IMR-90 (cell line): ENCODE measurements around the gene ILRUN. TPM values are rescaled to one million over a fixed set of nuclear protein-coding genes. Genes with fewer than 3 reads are reported as not detected.

Experiments
- ATAC-seq: fragments of 200-7000 bp; cut with Tn5 transposase; 2 replicates; pipeline ENCODE4 v1.9.1; 2020; ENCODE audit warnings: low read depth, mild to moderate bottlenecking, moderate library complexity
- BruUV-seq: library from RNA; stranded (reverse); fragments of 400-500 nt; replicated peaks from 2 replicates; lab custom pipeline; 2021; lab: Mats Ljungman, UMichigan
- CTCF ChIA-PET: fragments of 300-600 bp; formaldehyde crosslinking; extraction: SDS; loops from one replicate; lab custom pipeline; 2021; ENCODE audit warnings: antibody characterized with exemption; lab: Yijun Ruan, JAX
- POLR2A ChIA-PET: fragments of 300-600 bp; sonication (Branson Sonifier 250); formaldehyde crosslinking; loops from one replicate; lab custom pipeline; 2022; ENCODE audit warnings: antibody characterized with exemption; ENCODE audit not compliant: unreplicated experiment; lab: Charles Lee
- DNase-seq: peaks from one replicate; pipeline ENCODE4 v3.0.0; 2013
- H2AFZ ChIP-seq: replicated peaks from 2 replicates; pipeline ENCODE3; 2013; ENCODE audit warnings: low read length, mild to moderate bottlenecking; ENCODE audit not compliant: poor library complexity
- H2AK5ac ChIP-seq: 2 replicates; pipeline ENCODE4 v1.6.1; 2013; ENCODE audit warnings: low read depth, low read length, inconsistent platforms
- H2AK9ac ChIP-seq: replicated peaks from 2 replicates; pipeline ENCODE3; 2013; ENCODE audit warnings: mild to moderate bottlenecking, low read depth, low read length, moderate library complexity; ENCODE audit not compliant: poor library complexity
- H2BK120ac ChIP-seq: 2 replicates; pipeline ENCODE4 v1.6.1; 2013; ENCODE audit warnings: low read depth, low read length, inconsistent platforms
- H2BK15ac ChIP-seq: 3 replicates; pipeline ENCODE4 v1.6.1; 2013; ENCODE audit warnings: low read depth, low read length, inconsistent platforms
- H2BK20ac ChIP-seq: 2 replicates; pipeline ENCODE4 v1.6.1; 2013; ENCODE audit warnings: low read depth, mild to moderate bottlenecking, inconsistent platforms, low read length, moderate library complexity
- H2BK5ac ChIP-seq: 2 replicates; pipeline ENCODE4 v1.6.1; 2013; ENCODE audit warnings: mild to moderate bottlenecking, low read depth, low read length, inconsistent platforms; ENCODE audit not compliant: poor library complexity, severe bottlenecking
- H3K14ac ChIP-seq: replicated peaks from 2 replicates; pipeline ENCODE4 v1.6.1; 2013; ENCODE audit warnings: low read depth, low read length, inconsistent platforms
- H3K18ac ChIP-seq: 2 replicates; pipeline ENCODE4 v1.6.1; 2013; ENCODE audit warnings: low read depth, low read length, control low read depth
- H3K23ac ChIP-seq: 2 replicates; pipeline ENCODE4 v1.6.1; 2013; ENCODE audit warnings: low read depth, low read length, inconsistent platforms
- H3K27ac ChIP-seq: 2 replicates; pipeline ENCODE4 v1.5.1; 2013; ENCODE audit warnings: mild to moderate bottlenecking, control low read depth, low read length; ENCODE audit not compliant: insufficient read depth
- H3K27me3 ChIP-seq: 2 replicates; pipeline ENCODE4 v1.6.1; 2013; ENCODE audit warnings: low read length; ENCODE audit not compliant: control insufficient read depth, insufficient read depth
- H3K36me3 ChIP-seq: 2 replicates; pipeline ENCODE4 v1.6.1; 2013; ENCODE audit warnings: low read length, mixed read lengths; ENCODE audit not compliant: control insufficient read depth, insufficient read depth
- H3K4ac ChIP-seq: 2 replicates; pipeline ENCODE4 v1.6.1; 2013; ENCODE audit warnings: low read depth, low read length, inconsistent platforms
- H3K4me1 ChIP-seq: 2 replicates; pipeline ENCODE4 v1.6.1; 2013; ENCODE audit warnings: low read length, mixed read lengths; ENCODE audit not compliant: control insufficient read depth, insufficient read depth
- H3K4me2 ChIP-seq: 2 replicates; pipeline ENCODE4 v1.6.1; 2013; ENCODE audit warnings: low read depth, mild to moderate bottlenecking, control low read depth, low read length, moderate library complexity
- H3K4me3 ChIP-seq: 2 replicates; pipeline ENCODE4 v1.5.1; 2013; ENCODE audit warnings: low read depth, mild to moderate bottlenecking, control low read depth, low read length, moderate library complexity; ENCODE audit not compliant: insufficient read depth
- H3K56ac ChIP-seq: 2 replicates; pipeline ENCODE4 v1.6.1; 2013; ENCODE audit warnings: low read length, inconsistent platforms; ENCODE audit not compliant: insufficient read depth; ENCODE audit errors: extremely low read depth
- H3K79me1 ChIP-seq, 2 experiments: 2 replicates each; pipeline ENCODE4 v1.6.1; 2013; ENCODE audit warnings: low read length in 2 of 2, inconsistent platforms in 1 of 2, low read depth in 1 of 2
- H3K9ac ChIP-seq: 2 replicates; pipeline ENCODE4 v1.6.1; 2013; ENCODE audit warnings: low read depth, low read length, control low read depth
- H3K9me1 ChIP-seq: 2 replicates; pipeline ENCODE4 v1.6.1; 2013; ENCODE audit warnings: low read length, inconsistent platforms; ENCODE audit not compliant: insufficient read depth
- H3K9me3 ChIP-seq: 2 replicates; pipeline ENCODE4 v1.6.1; 2013; ENCODE audit warnings: low read length; ENCODE audit not compliant: control insufficient read depth, insufficient read depth
- H4K20me1 ChIP-seq: 2 replicates; pipeline ENCODE4 v1.6.1; 2013; ENCODE audit warnings: low read length, inconsistent platforms; ENCODE audit not compliant: insufficient read depth
- H4K5ac ChIP-seq: 2 replicates; pipeline ENCODE4 v1.6.1; 2013; ENCODE audit warnings: mild to moderate bottlenecking, low read depth, low read length, control low read depth
- H4K8ac ChIP-seq, 2 experiments: 2 replicates each; pipeline ENCODE4 v1.6.1; 2013; ENCODE audit warnings: low read depth in 2 of 2, low read length in 2 of 2, control low read depth in 1 of 2, inconsistent platforms in 1 of 2
- H4K91ac ChIP-seq: 2 replicates; pipeline ENCODE4 v1.6.1; 2013; ENCODE audit warnings: low read depth, low read length, inconsistent platforms; ENCODE audit not compliant: insufficient read depth
- CHD1 ChIP-seq: IDR thresholded peaks from 2 replicates; pipeline ENCODE4 v1.6.1; 2012; ENCODE audit warnings: low read depth, low read length, improper control_type of control experiment
- MAFK ChIP-seq: IDR thresholded peaks from 2 replicates; pipeline ENCODE4 v1.6.1; 2012; ENCODE audit warnings: low read depth, low read length, improper control_type of control experiment
- MAZ ChIP-seq: IDR thresholded peaks from 2 replicates; pipeline ENCODE4 v1.6.1; 2012; ENCODE audit warnings: low read depth, mild to moderate bottlenecking, low read length, improper control_type of control experiment, moderate library complexity, borderline replicate concordance
- NFE2L2 ChIP-seq: fragments of 150-350 bp; IDR thresholded peaks from 2 replicates; pipeline ENCODE4 v1.6.1; 2016; ENCODE audit warnings: low read depth, mild to moderate bottlenecking, low read length
- RFX5 ChIP-seq: IDR thresholded peaks from 2 replicates; pipeline ENCODE4 v1.8.0; 2012; ENCODE audit warnings: low read depth, mild to moderate bottlenecking, low read length, moderate library complexity
- WGBS, 2 experiments: methylation state at CpG; one replicate each; pipeline versions ENCODE4 v1.1.5 to v1.1.7; 2013; ENCODE audit warnings: missing lambda C conversion rate in 2 of 2; ENCODE audit not compliant: insufficient read length in 1 of 2; ENCODE audit errors: extremely low coverage in 2 of 2; 5-methylcytosine and 5-hydroxymethylcytosine counted together
- dilution Hi-C: fragments of 300-500 bp; cut with HindIII; formaldehyde crosslinking; loops from one replicate; pipeline ENCODE4 v1.14.3; 2018; ENCODE audit warnings: low sequenced_read_pairs; ENCODE audit not compliant: unreplicated experiment
- in situ Hi-C: fragments of 300-500 bp; cut with MboI; formaldehyde crosslinking; loops from 3 replicates; pipeline ENCODE4 v1.14.3; 2019; ENCODE audit warnings: low sequenced_read_pairs, inconsistent platforms, mixed read lengths
- intact Hi-C: fragments of 100-400 bp; cut with micrococcal nuclease; formaldehyde crosslinking; loops from 2 replicates; pipeline ENCODE4 v1.10.0; 2022
- polyA plus RNA-seq, 3 experiments: library from polyadenylated mRNA; depleted of rRNA; stranded (reverse); fragments of >200 nt; gene quantifications; 2 replicates each; pipeline ENCODE4 v1.2.3, GENCODE V29; 2012; ENCODE audit warnings: low replicate concordance in 1 of 3
- total RNA-seq: library from RNA; depleted of rRNA; stranded (reverse); fragments of >200 nt; gene quantifications from 2 replicates; pipeline ENCODE4 v1.2.3, GENCODE V29; 2012

The ILRUN gene
- total and polyA plus RNA-seq, 2 of the 4 experiments (the other 2 are of a cell fraction), result 25.4 to 29.9 TPM

DNA sequence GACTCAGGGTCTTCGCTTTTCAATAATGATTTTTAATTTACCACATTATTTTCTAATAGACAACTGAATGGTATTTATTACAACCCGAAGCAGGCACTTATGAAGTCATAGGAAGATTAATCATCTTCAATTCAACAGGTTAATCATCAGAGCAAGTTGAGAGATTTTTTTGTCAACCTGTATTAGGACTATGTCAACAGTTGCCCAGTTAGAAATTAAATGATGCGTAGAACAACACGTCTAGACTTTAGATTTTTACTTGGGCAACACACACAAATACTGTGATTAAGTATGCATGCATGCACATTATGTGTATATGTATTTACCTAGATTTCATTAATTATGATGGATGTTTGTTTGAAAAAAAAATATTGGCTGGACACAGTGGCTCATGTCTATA is 4.3 kb downstream of the ILRUN start:
- in situ Hi-C loops (no loop called here), dilution Hi-C loops (no loop called here), intact Hi-C loops (no loop called here)
- WGBS, 2 experiments, result no CpG with 5 or more reads among the region's 4 CpGs
- no TSS peak for BruUV-seq
- H2AK9ac ChIP-seq, result no peak overlapping the region
- ChIA-PET POLR2A (no interaction called here), CTCF (no interaction called here)
- no peak overlapping the region for H4K91ac ChIP-seq
- peaks cover 20 to 78% of the 10 kb centered on the region in 2 experiments for H3K79me1 ChIP-seq
- no peak overlapping the region for H3K9ac ChIP-seq
- H3K23ac ChIP-seq, result no peak overlapping the region
- H3K4ac ChIP-seq, result no peak overlapping the region
- H2AK5ac ChIP-seq, result no peak overlapping the region
- ATAC-seq (no peak), DNase-seq (no peak)
- no peak overlapping the region for H3K18ac ChIP-seq
- no peak overlapping the region for H2BK20ac ChIP-seq
- no peak overlapping the region for H4K5ac ChIP-seq
- no peak overlapping the region for H2BK5ac ChIP-seq
- no peak overlapping the region for H3K56ac ChIP-seq
- H3K9me3 ChIP-seq, result no peaks in the 10 kb centered on the region
- no peak overlapping the region for H2BK120ac ChIP-seq
- H3K4me3 ChIP-seq, result no peak overlapping the region
- no peak for TF ChIP-seq RFX5
- TF ChIP-seq NFE2L2, result no peak
- TF ChIP-seq CHD1, result no peak
- TF ChIP-seq MAZ, result no peak
- no peak for TF ChIP-seq MAFK
- H3K36me3 ChIP-seq, result no peaks in the 10 kb centered on the region
- H4K8ac ChIP-seq, result no peak overlapping the region
- peaks cover 4% of the 10 kb centered on the region; the same call in 1 of the 2 replicates for H3K4me1 ChIP-seq
- no peak overlapping the region for H3K27ac ChIP-seq
- H3K14ac ChIP-seq, result no peak overlapping the region
- H2AFZ ChIP-seq, result no peak overlapping the region
- H3K27me3 ChIP-seq, result no peaks in the 10 kb centered on the region
- peaks cover 17% of the 10 kb centered on the region; the same call in 1 of the 2 replicates for H3K9me1 ChIP-seq
- H4K20me1 ChIP-seq, result peaks cover 67% of the 10 kb centered on the region
- no peak overlapping the region for H2BK15ac ChIP-seq
- no peak overlapping the region for H3K4me2 ChIP-seq
